CD14-positive monocyte (primary cell): Measurements from ENCODE around the gene FBXO41. TPM values are rescaled to one million over a fixed set of nuclear protein-coding genes. Genes with fewer than 3 reads are reported as not detected.

Experiments used
- DNase-seq, 3 donors: peaks; one replicate each; pipeline ENCODE4 v3.0.0-alpha.2; 2011 to 2022
- H2AFZ ChIP-seq: 2 replicates; pipeline ENCODE4 v1.6.0; 2012; ENCODE audit warnings: mild to moderate bottlenecking, low read depth, low read length, inconsistent platforms; ENCODE audit not compliant: insufficient read depth, poor library complexity, severe bottlenecking
- H3K27ac ChIP-seq, 2 donors: 1 replicate in 1 of 2; 2 replicates in 1 of 2; pipeline ENCODE4 v1.5.1; 2012 to 2013; ENCODE audit warnings: low read length in 2 of 2, control low read depth in 1 of 2, inconsistent platforms in 1 of 2, low read depth in 1 of 2, mild to moderate bottlenecking in 1 of 2
- H3K27me3 ChIP-seq, 2 donors: one replicate each; pipeline versions ENCODE4 v1.6.0 to v1.6.1; 2011 to 2013; ENCODE audit warnings: low read length in 2 of 2; ENCODE audit not compliant: control insufficient read depth in 2 of 2, insufficient read depth in 2 of 2
- H3K36me3 ChIP-seq, 2 donors: replicated peaks in 1 of 2; 1 replicate in 1 of 2; 2 replicates in 1 of 2; pipeline versions ENCODE4 v1.5.1 to v1.6.1; 2012 to 2013; ENCODE audit warnings: low read length in 2 of 2, control low read depth in 1 of 2, inconsistent platforms in 1 of 2, mild to moderate bottlenecking in 1 of 2; ENCODE audit not compliant: insufficient read depth in 2 of 2, control insufficient read depth in 1 of 2
- H3K4me1 ChIP-seq, 2 donors: 1 replicate in 1 of 2; 2 replicates in 1 of 2; pipeline versions ENCODE4 v1.5.1 to v1.6.1; 2012 to 2013; ENCODE audit warnings: low read length in 2 of 2, control low read depth in 1 of 2, inconsistent platforms in 1 of 2, mild to moderate bottlenecking in 1 of 2, moderate library complexity in 1 of 2; ENCODE audit not compliant: insufficient read depth in 2 of 2, control insufficient read depth in 1 of 2
- H3K4me2 ChIP-seq: replicated peaks from 2 replicates; pipeline ENCODE3; 2012; ENCODE audit warnings: low read length, moderate library complexity, mild to moderate bottlenecking; ENCODE audit not compliant: poor library complexity, severe bottlenecking; ENCODE audit errors: extremely low read depth
- H3K4me3 ChIP-seq, 3 experiments: fragments of 200-600 bp in 1 of 3; sonication (generic) in 1 of 3; replicated peaks in 1 of 3; 1 replicate in 2 of 3; 2 replicates in 1 of 3; pipeline ENCODE4 v1.5.1; 2011 to 2013; ENCODE audit warnings: low read length in 3 of 3, mild to moderate bottlenecking in 3 of 3, control low read depth in 2 of 3, low read depth in 2 of 3, inconsistent platforms in 1 of 3, moderate library complexity in 1 of 3
- H3K79me2 ChIP-seq: 2 replicates; pipeline ENCODE4 v1.6.0; 2012; ENCODE audit warnings: mild to moderate bottlenecking, control low read depth, inconsistent platforms, low read length, moderate library complexity; ENCODE audit not compliant: insufficient read depth
- H3K9ac ChIP-seq: 2 replicates; pipeline ENCODE4 v1.6.0; 2017; ENCODE audit warnings: low read length, mild to moderate bottlenecking; ENCODE audit not compliant: insufficient read depth, poor library complexity, severe bottlenecking
- H3K9me3 ChIP-seq, 2 donors: replicated peaks in 1 of 2; 1 replicate in 1 of 2; 2 replicates in 1 of 2; pipeline versions ENCODE4 v1.5.1 to v1.6.1; 2012 to 2013; ENCODE audit warnings: low read length in 2 of 2, control low read depth in 1 of 2; ENCODE audit not compliant: control insufficient read depth in 1 of 2, insufficient read depth in 1 of 2
- H4K20me1 ChIP-seq: 2 replicates; pipeline ENCODE4 v1.6.0; 2012; ENCODE audit warnings: mild to moderate bottlenecking, low read length, control low read depth, moderate library complexity; ENCODE audit not compliant: insufficient read depth
- H3K27ac Mint-ChIP-seq, 7 donors: one replicate each; pipeline ENCODE4 v1.8.0; 2020; ENCODE audit warnings: mild to moderate bottlenecking in 7 of 7, mixed read lengths in 7 of 7, moderate library complexity in 6 of 7, inconsistent platforms in 2 of 7
- H3K27me3 Mint-ChIP-seq, 3 donors: one replicate each; pipeline ENCODE4 v1.8.0; 2021 to 2022; ENCODE audit warnings: low read depth in 3 of 3, mild to moderate bottlenecking in 3 of 3, mixed read lengths in 3 of 3, moderate library complexity in 3 of 3, inconsistent platforms in 1 of 3
- H3K36me3 Mint-ChIP-seq, 2 donors: one replicate each; pipeline ENCODE4 v1.8.0; 2020; ENCODE audit warnings: mixed read lengths in 2 of 2, inconsistent platforms in 1 of 2, mild to moderate bottlenecking in 1 of 2
- H3K4me1 Mint-ChIP-seq: one replicate; pipeline ENCODE4 v1.8.0; 2020; ENCODE audit warnings: mild to moderate bottlenecking, mixed read lengths
- H3K4me3 Mint-ChIP-seq, 2 donors: one replicate each; pipeline ENCODE4 v1.8.0; 2020; ENCODE audit warnings: mild to moderate bottlenecking in 2 of 2, mixed read lengths in 2 of 2, moderate library complexity in 1 of 2
- H3K9me3 Mint-ChIP-seq, 7 donors: one replicate each; pipeline ENCODE4 v1.8.0; 2020 to 2022; ENCODE audit warnings: mixed read lengths in 7 of 7, mild to moderate bottlenecking in 6 of 7, moderate library complexity in 6 of 7, inconsistent platforms in 2 of 7
- CTCF ChIP-seq: fragments of 200-600 bp; IDR thresholded peaks from one replicate; pipeline ENCODE4 v1.8.0; 2022; ENCODE audit warnings: antibody characterized with exemption, mild to moderate bottlenecking
- WGBS: methylation state at CpG from one replicate; pipeline ENCODE4 v1.1.5; 2013; ENCODE audit warnings: missing lambda C conversion rate; ENCODE audit not compliant: insufficient coverage; 5-methylcytosine and 5-hydroxymethylcytosine counted together
- intact Hi-C, 2 donors: fragments of 100-400 bp; cut with micrococcal nuclease; formaldehyde crosslinking; loops; one replicate each; pipeline versions ENCODE4 v1.15.0 to v1.15.1; 2023
- polyA plus RNA-seq, 3 donors: library from polyadenylated mRNA; depleted of rRNA in 1 of 3; unstranded in 2 of 3; stranded (reverse) in 1 of 3; fragments of 300-500 nt in 2 of 3; fragments of >200 nt in 1 of 3; fragmentation: Illumina TruSeq in 2 of 3; gene quantifications; 1 replicate in 2 of 3; 2 replicates in 1 of 3; pipeline ENCODE4 v1.2.3, GENCODE V29; 2012 to 2021

Gene FBXO41
- polyA plus RNA-seq, 3 donors, result 0.29 to 17.1 (median 0.52) TPM

- no peak overlapping the region for H3K4me2 ChIP-seq
Measured at GRCh38 chr2:73238149-73238548, 46.1 kb downstream of the FBXO41 start.

GRCh38 chr2:73237168-73237567, 47.1 kb downstream of the FBXO41 start:
- Mint-ChIP-seq H3K4me3 (no peak overlapping the region), H3K27me3 (peaks cover 0 to 1% (median 0%) of the 10 kb centered on the region in 3 donors), H3K9me3 (no peaks in the 10 kb centered on the region), H3K27ac (peak overlapping the region in 3 of 7 donors; percentile 17 to 44 (median 37)), H3K4me1 (peaks cover 26% of the 10 kb centered on the region), H3K36me3 (peaks cover 21 to 30% of the 10 kb centered on the region in 2 donors)
- H4K20me1 ChIP-seq, result peaks cover 61% of the 10 kb centered on the region
- no peak overlapping the region for H3K4me2 ChIP-seq
- peaks cover 25 to 51% of the 10 kb centered on the region in 2 donors for H3K36me3 ChIP-seq
- WGBS, result no CpG with 5 or more reads among the region's 1 CpG
- no peak for DNase-seq
- no peaks in the 10 kb centered on the region for H3K9me3 ChIP-seq
- no peak for TF ChIP-seq CTCF
- H3K79me2 ChIP-seq, result peaks cover 69% of the 10 kb centered on the region
- intact Hi-C loops, result loop anchor here in 1 of 2 donors (10.0 kb wide), 1 partner anchor 148 kb away; the partner anchor contains the start of gene ALMS1
- H3K9ac ChIP-seq, result no peak overlapping the region
- no peaks in the 10 kb centered on the region for H3K27me3 ChIP-seq
- no peak overlapping the region for H3K4me3 ChIP-seq
- H2AFZ ChIP-seq, result no peak overlapping the region
- H3K27ac ChIP-seq, result no peak overlapping the region
- H3K4me1 ChIP-seq, result peaks cover 24 to 34% of the 10 kb centered on the region in 2 donors

More at GRCh38 chr2:73238149-73238548, 46.1 kb downstream of the FBXO41 start:
- Histone ChIP-seq H3K36me3 (peaks cover 34 to 61% of the 10 kb centered on the region in 2 donors), H3K9ac (no peak overlapping the region), H3K27me3 (no peaks in the 10 kb centered on the region), H3K9me3 (no peaks in the 10 kb centered on the region), H3K79me2 (peaks cover 69% of the 10 kb centered on the region), H2AFZ (no peak overlapping the region), H3K4me3 (no peak overlapping the region), H4K20me1 (peaks cover 69% of the 10 kb centered on the region), H3K27ac (no peak overlapping the region), H3K4me1 (peaks cover 17 to 25% of the 10 kb centered on the region in 2 donors)
- no peak for TF ChIP-seq CTCF
- Mint-ChIP-seq H3K36me3 (peaks cover 25 to 40% of the 10 kb centered on the region in 2 donors), H3K4me3 (no peak overlapping the region), H3K27me3 (peaks cover 0 to 1% (median 0%) of the 10 kb centered on the region in 3 donors), H3K27ac (peak overlapping the region in 2 of 7 donors; percentile 10 to 34), H3K4me1 (peaks cover 21% of the 10 kb centered on the region), H3K9me3 (no peaks in the 10 kb centered on the region)
- no CpG with 5 or more reads among the region's 3 CpGs for WGBS
- intact Hi-C loops, result loop anchor here in 1 of 2 donors (10.0 kb wide), 1 partner anchor 147 kb away; the partner anchor contains the start of gene ALMS1
- DNase-seq, result no peak
